Stimulated activated CD8-positive, alpha-beta memory T cell treated with anti-CD3 and anti-CD28 coated beads, Interleukin-4, amount 100 ng/mL, for 24 hours (primary cell): ENCODE measurements around the gene SLC9A6.

Experiments
- DNase-seq: peaks from one replicate; pipeline ENCODE4 v3.0.0-alpha.2; 2020; ENCODE audit warnings: low read depth

Gene SLC9A6

GRCh38 chrX:135985157-135985972 is at the start of gene SLC9A6:
SLC9A6 (plus strand) TSS chrX:135985435; CDS start chrX:135985659, 224 bp downstream.
- DNase-seq: peak; percentile 51

GRCh38 chrX:135944486-135944885 is 40.7 kb upstream of the SLC9A6 start:
- DNase-seq: no peak

- DNase-seq: no peak
These were observed 33.9 kb upstream of the SLC9A6 start for GRCh38 chrX:135951291-135951690.

- no peak for DNase-seq
These were observed 12.1 kb upstream of the SLC9A6 start for GRCh38 chrX:135973025-135973547.

- peak; percentile 67 for DNase-seq
These were observed 11.5 kb upstream of the SLC9A6 start, which contains the start of gene MMGT1 for GRCh38 chrX:135973548-135974278. MMGT1 (minus strand) TSS chrX:135973988; CDS start chrX:135973675, 313 bp downstream.

- DNase-seq: peak; percentile 57
These were observed 10.9 kb upstream of the SLC9A6 start for GRCh38 chrX:135974279-135974856.

- no peak for DNase-seq
These were observed 9.8 kb upstream of the SLC9A6 start for GRCh38 chrX:135975421-135975820.

- DNase-seq: no peak
These were observed 7.6 kb upstream of the SLC9A6 start for GRCh38 chrX:135977611-135978010.

GRCh38 chrX:135981010-135981409 is 4.2 kb upstream of the SLC9A6 start:
- DNase-seq: no peak

GRCh38 chrX:135981668-135982067 is 3.6 kb upstream of the SLC9A6 start:
- DNase-seq: no peak

GRCh38 chrX:135982860-135983259 is 2.4 kb upstream of the SLC9A6 start:
- DNase-seq: no peak

GRCh38 chrX:135984256-135984655 is 979 bp upstream of the SLC9A6 start:
- DNase-seq: no peak

GRCh38 chrX:135984791-135985156 is 461 bp upstream of the SLC9A6 start:
- DNase-seq: no peak

GRCh38 chrX:135985973-135986310 is 707 bp downstream of the SLC9A6 start:
- no peak for DNase-seq

- DNase-seq: no peak
These were observed 3.0 kb downstream of the SLC9A6 start for GRCh38 chrX:135988245-135988644.

GRCh38 chrX:136015016-136015415 is 29.8 kb downstream of the SLC9A6 start:
- DNase-seq: no peak

- DNase-seq: no peak
These were observed 31.6 kb downstream of the SLC9A6 start for GRCh38 chrX:136016881-136017280.

GRCh38 chrX:136019226-136019625 is 34.0 kb downstream of the SLC9A6 start:
- no peak for DNase-seq

GRCh38 chrX:136021160-136021559 is 35.9 kb downstream of the SLC9A6 start:
- no peak for DNase-seq

- DNase-seq: no peak
These were observed 36.7 kb downstream of the SLC9A6 start for GRCh38 chrX:136021903-136022302.

- DNase-seq: no peak
These were observed 39.9 kb downstream of the SLC9A6 start for GRCh38 chrX:136025091-136025490.

- no peak for DNase-seq
These were observed 43.2 kb downstream of the SLC9A6 start for GRCh38 chrX:136028383-136028984.
